Type B pancreatic cell (in vitro differentiated cells): ENCODE measurements around the gene SNX1. TPM values are rescaled to one million over a fixed set of nuclear protein-coding genes. Genes with fewer than 3 reads are reported as not detected.
"Not testable (repeated sequence)": the region's sequence is repeated elsewhere in the genome, so short reads cannot be mapped to it uniquely, and the experiment has no call there.

Experiments used
- DNase-seq: peaks from one replicate; pipeline ENCODE4 v3.0.0; 2021; ENCODE audit warnings: mixed read lengths; ENCODE audit not compliant: unreplicated experiment; ENCODE audit errors: extremely low spot score
- H3K27ac Mint-ChIP-seq: 2 replicates; pipeline ENCODE4 v1.8.0; 2021; ENCODE audit warnings: mild to moderate bottlenecking, mixed read lengths
- H3K27me3 Mint-ChIP-seq: 2 replicates; pipeline ENCODE4 v1.8.0; 2021; ENCODE audit warnings: mixed read lengths
- H3K36me3 Mint-ChIP-seq: 2 replicates; pipeline ENCODE4 v1.8.0; 2021; ENCODE audit warnings: mixed read lengths
- H3K4me1 Mint-ChIP-seq: one replicate; pipeline ENCODE4 v1.8.0; 2021; ENCODE audit warnings: mixed read lengths; ENCODE audit not compliant: unreplicated experiment
- H3K4me3 Mint-ChIP-seq: 2 replicates; pipeline ENCODE4 v1.8.0; 2021; ENCODE audit warnings: mild to moderate bottlenecking, mixed read lengths
- H3K9me3 Mint-ChIP-seq: 2 replicates; pipeline ENCODE4 v1.8.0; 2021; ENCODE audit warnings: mixed read lengths
- total RNA-seq: library from RNA; stranded (reverse); gene quantifications from 2 replicates; pipeline ENCODE4 v1.2.1, GENCODE V29; 2021; ENCODE audit warnings: low replicate concordance
- TF ChIP-seq, protein P1 (sequence below): fragments of 200-600 bp; sonication (generic); conservative IDR thresholded peaks from 2 replicates; pipeline ENCODE4 v1.5.0; 2021; ENCODE audit warnings: antibody characterized with exemption, mild to moderate bottlenecking

SNX1 gene
- total RNA-seq, 1 donor from 2014 or later: 124 TPM

DNA sequence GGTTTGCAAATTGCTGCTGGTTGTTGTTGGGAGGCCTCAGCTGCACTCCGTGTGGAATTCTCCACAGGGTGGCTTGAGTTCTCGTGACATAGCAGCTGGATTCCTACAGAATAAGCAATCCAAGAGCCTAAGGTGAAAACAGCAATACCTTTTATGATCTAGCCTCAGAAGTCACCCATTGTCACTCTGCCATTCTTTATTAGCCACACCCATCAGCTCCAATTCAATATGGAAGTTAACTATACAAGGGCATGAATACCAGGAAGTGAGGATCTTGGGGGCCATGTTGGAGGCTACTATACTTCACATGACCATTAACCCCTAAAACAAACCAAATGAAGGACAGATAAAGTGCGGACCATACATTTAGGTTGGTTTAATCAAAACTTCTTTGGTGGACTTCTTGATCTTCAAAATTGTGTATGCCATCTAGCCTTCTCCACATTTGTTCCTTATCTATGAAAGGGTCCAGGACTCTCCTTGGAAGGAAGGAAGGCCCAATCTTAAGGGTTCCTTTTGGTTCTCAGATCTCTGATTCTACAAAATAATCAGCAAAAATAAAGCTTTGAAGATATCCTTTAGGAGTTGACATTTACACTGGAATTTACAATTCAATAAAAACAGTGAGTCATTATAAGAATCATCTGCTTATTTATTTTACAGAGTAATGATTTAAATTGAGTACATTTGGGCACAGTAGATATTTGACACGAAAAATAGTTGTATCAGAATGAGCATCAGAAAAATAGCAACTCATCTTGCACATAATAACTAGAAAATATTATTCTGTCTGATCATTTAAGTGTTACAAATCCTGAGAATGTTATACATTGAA lies 23.6 kb upstream of the SNX1 start:
- no peaks in the 10 kb centered on the region for H3K27me3 Mint-ChIP-seq
- H3K9me3 Mint-ChIP-seq: no peaks in the 10 kb centered on the region
- H3K36me3 Mint-ChIP-seq: peaks cover 8% of the 10 kb centered on the region
- no peak for DNase-seq
- peaks cover 4% of the 10 kb centered on the region for H3K4me1 Mint-ChIP-seq
- H3K4me3 Mint-ChIP-seq: no peak overlapping the region
- TF ChIP-seq, protein P1, sequence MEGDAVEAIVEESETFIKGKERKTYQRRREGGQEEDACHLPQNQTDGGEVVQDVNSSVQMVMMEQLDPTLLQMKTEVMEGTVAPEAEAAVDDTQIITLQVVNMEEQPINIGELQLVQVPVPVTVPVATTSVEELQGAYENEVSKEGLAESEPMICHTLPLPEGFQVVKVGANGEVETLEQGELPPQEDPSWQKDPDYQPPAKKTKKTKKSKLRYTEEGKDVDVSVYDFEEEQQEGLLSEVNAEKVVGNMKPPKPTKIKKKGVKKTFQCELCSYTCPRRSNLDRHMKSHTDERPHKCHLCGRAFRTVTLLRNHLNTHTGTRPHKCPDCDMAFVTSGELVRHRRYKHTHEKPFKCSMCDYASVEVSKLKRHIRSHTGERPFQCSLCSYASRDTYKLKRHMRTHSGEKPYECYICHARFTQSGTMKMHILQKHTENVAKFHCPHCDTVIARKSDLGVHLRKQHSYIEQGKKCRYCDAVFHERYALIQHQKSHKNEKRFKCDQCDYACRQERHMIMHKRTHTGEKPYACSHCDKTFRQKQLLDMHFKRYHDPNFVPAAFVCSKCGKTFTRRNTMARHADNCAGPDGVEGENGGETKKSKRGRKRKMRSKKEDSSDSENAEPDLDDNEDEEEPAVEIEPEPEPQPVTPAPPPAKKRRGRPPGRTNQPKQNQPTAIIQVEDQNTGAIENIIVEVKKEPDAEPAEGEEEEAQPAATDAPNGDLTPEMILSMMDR: no peak
- no peak overlapping the region for H3K27ac Mint-ChIP-seq

DNA sequence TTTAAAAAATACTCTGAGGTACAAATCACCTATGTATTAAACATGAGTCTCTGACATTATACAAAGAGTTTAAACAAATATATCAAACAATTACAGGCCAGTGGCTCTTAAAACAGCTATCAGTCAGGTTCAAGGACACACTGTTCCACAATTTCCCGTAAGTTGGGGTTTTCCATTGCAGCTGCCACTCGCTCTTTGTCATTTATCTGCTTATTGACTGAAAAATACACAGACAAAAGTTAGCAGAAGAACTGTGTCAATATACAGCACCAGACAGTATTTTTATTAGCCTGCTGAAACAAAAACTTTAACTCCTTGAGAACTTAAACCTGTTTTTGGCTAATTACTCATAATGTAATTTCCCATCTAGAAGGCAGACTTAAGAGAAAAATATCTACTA lies 23.0 kb upstream of the SNX1 start:
- H3K27ac Mint-ChIP-seq: no peak overlapping the region
- no peak overlapping the region for H3K4me3 Mint-ChIP-seq

DNA sequence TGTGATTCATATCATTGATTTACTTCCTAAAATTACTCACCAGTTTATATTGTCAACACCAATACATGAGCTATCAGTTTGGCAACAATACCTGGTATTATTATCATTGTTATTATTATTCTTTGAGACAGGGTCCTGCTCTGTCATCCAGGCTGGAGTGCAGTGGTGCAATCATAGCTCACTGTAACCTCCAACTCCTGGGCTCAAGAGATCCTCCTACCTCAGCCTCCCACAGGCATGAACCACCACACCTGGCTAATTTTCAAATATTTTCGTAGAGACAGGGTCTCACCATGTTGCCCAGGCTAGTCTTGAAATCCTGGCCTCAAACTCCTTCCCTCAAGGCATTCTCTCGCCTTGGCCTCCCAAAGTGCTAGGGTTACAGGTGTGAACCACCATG lies 22.3 kb upstream of the SNX1 start:
- not testable (repeated sequence) for H3K4me1 Mint-ChIP-seq, H3K36me3 Mint-ChIP-seq, H3K4me3 Mint-ChIP-seq, DNase-seq, H3K27me3 Mint-ChIP-seq, H3K9me3 Mint-ChIP-seq, H3K27ac Mint-ChIP-seq

More for the DNA sequence above, 23.0 kb upstream of the SNX1 start:
- Mint-ChIP-seq H3K4me1 (no peaks in the 10 kb centered on the region), H3K9me3 (no peaks in the 10 kb centered on the region), H3K27me3 (no peaks in the 10 kb centered on the region), H3K36me3 (peaks cover 8% of the 10 kb centered on the region)
- no peak for DNase-seq
- TF ChIP-seq, protein P1: no peak

DNA sequence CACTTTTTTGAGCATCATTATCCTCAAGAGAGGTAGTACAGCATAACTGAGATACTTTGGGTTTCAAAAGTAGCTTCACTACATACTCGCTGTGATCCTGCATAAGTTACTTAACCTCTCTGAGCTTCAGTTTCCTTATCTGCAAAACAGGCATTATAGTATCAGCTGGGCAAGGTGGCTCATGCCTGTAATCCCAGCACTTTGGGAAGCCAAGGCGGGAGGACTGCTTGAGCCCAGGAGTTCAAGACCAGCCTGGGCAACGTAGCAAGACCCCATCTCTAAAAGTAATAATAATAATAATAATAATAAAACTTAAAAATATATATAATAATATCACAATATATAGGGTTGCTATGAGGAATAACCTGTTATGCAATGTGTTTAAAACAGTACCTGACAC lies 13.0 kb upstream of the SNX1 start:
- Mint-ChIP-seq H3K27me3 (no peaks in the 10 kb centered on the region), H3K36me3 (peaks cover 2% of the 10 kb centered on the region), H3K4me1 (no peaks in the 10 kb centered on the region), H3K27ac (no peak overlapping the region), H3K4me3 (no peak overlapping the region), H3K9me3 (no peaks in the 10 kb centered on the region)
- TF ChIP-seq, protein P1: no peak
- no peak for DNase-seq

DNA sequence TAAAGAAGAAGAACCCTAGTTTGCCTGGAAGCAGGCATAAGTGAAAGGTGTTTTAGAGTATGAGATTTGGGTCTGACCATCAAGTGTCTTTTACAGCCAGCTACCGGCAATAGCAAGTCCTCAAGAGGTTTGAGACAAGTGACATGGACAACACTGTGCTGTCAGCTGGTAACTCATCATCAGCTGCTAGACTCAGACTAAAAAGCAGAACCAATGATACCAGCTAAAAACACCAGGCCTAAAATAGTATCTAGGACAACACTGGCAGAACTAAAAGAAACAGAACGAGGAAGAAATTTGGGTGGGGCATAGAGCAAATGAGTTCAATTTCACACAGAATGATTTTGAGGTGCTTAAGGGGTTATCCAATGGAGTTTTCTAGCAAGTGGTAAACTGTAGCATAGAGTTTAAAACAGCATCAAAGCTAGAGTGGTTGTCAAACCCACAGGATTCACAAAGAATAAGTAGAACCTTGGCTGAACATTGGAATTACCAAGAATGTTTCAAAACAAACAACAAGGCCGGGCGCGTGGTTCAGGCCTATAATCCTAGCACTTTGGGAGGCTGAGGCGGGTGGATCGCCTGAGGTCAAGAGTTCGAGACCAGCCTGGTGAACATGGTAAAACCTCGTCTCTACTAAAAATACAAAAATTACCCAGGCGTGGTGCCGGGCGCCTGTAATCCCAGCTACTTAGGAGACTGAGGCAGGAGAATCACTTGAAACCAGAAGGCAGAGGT lies 6.1 kb upstream of the SNX1 start:
- no peak for DNase-seq
- no peak overlapping the region for H3K27ac Mint-ChIP-seq
- no peak overlapping the region for H3K4me3 Mint-ChIP-seq
- peaks cover 17% of the 10 kb centered on the region for H3K36me3 Mint-ChIP-seq
- TF ChIP-seq, protein P1: no peak
- no peaks in the 10 kb centered on the region for H3K27me3 Mint-ChIP-seq
- peaks cover 26% of the 10 kb centered on the region for H3K4me1 Mint-ChIP-seq
- H3K9me3 Mint-ChIP-seq: no peaks in the 10 kb centered on the region

DNA sequence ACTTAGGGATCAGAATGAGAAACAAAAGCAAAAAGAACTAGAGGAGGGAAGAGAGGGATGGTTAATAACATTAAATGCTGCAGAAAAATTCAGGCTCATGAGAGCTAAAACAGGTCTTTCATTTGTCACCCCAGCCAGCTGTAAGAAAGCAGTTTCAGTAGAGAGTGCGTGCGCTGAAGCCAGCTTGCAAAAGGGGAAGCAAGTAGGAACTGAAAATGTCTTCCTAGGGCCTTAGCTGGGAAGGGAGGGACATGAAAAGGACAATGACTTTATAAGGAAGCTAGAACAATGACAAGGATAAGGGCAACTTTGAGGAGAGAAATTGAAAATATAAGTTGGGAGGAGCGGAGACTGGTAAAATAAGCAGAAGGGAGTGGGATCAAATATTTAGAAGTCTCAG lies 5.3 kb upstream of the SNX1 start:
- DNase-seq: no peak
- peaks cover 17% of the 10 kb centered on the region for H3K36me3 Mint-ChIP-seq
- H3K4me1 Mint-ChIP-seq: peaks cover 32% of the 10 kb centered on the region
- peak overlapping the region; percentile 14 for H3K4me3 Mint-ChIP-seq
- H3K27me3 Mint-ChIP-seq: no peaks in the 10 kb centered on the region
- no peaks in the 10 kb centered on the region for H3K9me3 Mint-ChIP-seq
- peak overlapping the region; percentile 36 for H3K27ac Mint-ChIP-seq
- TF ChIP-seq, protein P1: no peak
